HEK293 (cell line): ENCODE measurements around the gene ARHGAP26.

ENCODE experiments used
- CTCF ChIA-PET: fragments of 350-600 bp; formaldehyde crosslinking; extraction: SDS; loops from one replicate; lab custom pipeline; 2021; ENCODE audit warnings: antibody characterized with exemption; lab: Yijun Ruan, JAX
- POLR2A ChIA-PET: fragments of 300-600 bp; formaldehyde crosslinking; extraction: SDS; loops from one replicate; lab custom pipeline; 2020; ENCODE audit warnings: antibody characterized with exemption, inconsistent platforms; lab: Yijun Ruan, JAX
- H3K27ac ChIP-seq: fragments of 200-500 bp; sonication (Bioruptor generic); 2 replicates; pipeline ENCODE4 v1.5.1; 2014; ENCODE audit warnings: low read depth, low read length, control low read depth, inconsistent platforms; ENCODE audit errors: extremely low read depth
- H3K36me3 ChIP-seq, 2 experiments: fragments of 200-500 bp in 1 of 2; sonication (Bioruptor generic) in 1 of 2; 1 replicate in 1 of 2; 2 replicates in 1 of 2; pipeline ENCODE4 v1.5.1; 2014 to 2017; ENCODE audit warnings: inconsistent platforms in 2 of 2, low read length in 2 of 2; ENCODE audit not compliant: control insufficient read depth in 2 of 2, insufficient read depth in 1 of 2
- H3K4me1 ChIP-seq: fragments of 200-500 bp; sonication (Bioruptor generic); 2 replicates; pipeline ENCODE4 v1.5.1; 2014; ENCODE audit warnings: mild to moderate bottlenecking, low read length, inconsistent platforms; ENCODE audit not compliant: control insufficient read depth, insufficient read depth
- H3K4me3 ChIP-seq: 2 replicates; pipeline ENCODE4 v1.5.1; 2011; ENCODE audit warnings: low read depth, mild to moderate bottlenecking, control low read depth, low read length, moderate library complexity
- H3K9me3 ChIP-seq: fragments of 200-500 bp; sonication (Bioruptor generic); 2 replicates; pipeline ENCODE4 v1.5.1; 2014; ENCODE audit warnings: low read depth, low read length, inconsistent platforms; ENCODE audit not compliant: control insufficient read depth, insufficient read depth
- EGR2 ChIP-seq: fragments of 450-650 bp; formaldehyde crosslinking; IDR thresholded peaks from 2 replicates; pipeline ENCODE4 v1.5.1; 2016; ENCODE audit warnings: low read depth, missing biosample characterization, missing genetic modification characterization
- MZF1 ChIP-seq: fragments of 450-650 bp; formaldehyde crosslinking; IDR thresholded peaks from 2 replicates; pipeline ENCODE4 v1.5.1; 2017; ENCODE audit warnings: missing biosample characterization, missing genetic modification characterization, borderline replicate concordance
- OVOL3 ChIP-seq: fragments of 450-650 bp; formaldehyde crosslinking; IDR thresholded peaks from 2 replicates; pipeline ENCODE4 v1.5.1; 2016; ENCODE audit warnings: missing biosample characterization, missing genetic modification characterization
- SP7 ChIP-seq: fragments of 450-650 bp; formaldehyde crosslinking; IDR thresholded peaks from 2 replicates; pipeline ENCODE4 v1.5.1; 2016; ENCODE audit warnings: missing biosample characterization, missing genetic modification characterization
- ZFHX2 ChIP-seq: fragments of 450-650 bp; formaldehyde crosslinking; conservative IDR thresholded peaks from 2 replicates; pipeline ENCODE4 v1.5.1; 2016; ENCODE audit warnings: missing biosample characterization, missing genetic modification characterization
- ZFP41 ChIP-seq: fragments of 450-650 bp; formaldehyde crosslinking; IDR thresholded peaks from 2 replicates; pipeline ENCODE4 v1.5.1; 2016; ENCODE audit warnings: missing biosample characterization, missing genetic modification characterization, borderline replicate concordance
- ZNF114 ChIP-seq: fragments of 450-650 bp; formaldehyde crosslinking; IDR thresholded peaks from 2 replicates; pipeline ENCODE4 v1.5.0; 2017; ENCODE audit warnings: missing biosample characterization, missing genetic modification characterization
- ZNF140 ChIP-seq: fragments of 450-650 bp; formaldehyde crosslinking; IDR thresholded peaks from 2 replicates; pipeline ENCODE4 v1.5.1; 2016; ENCODE audit warnings: missing biosample characterization, missing genetic modification characterization
- ZNF175 ChIP-seq: fragments of 450-650 bp; formaldehyde crosslinking; IDR thresholded peaks from 2 replicates; pipeline ENCODE4 v1.5.1; 2016; ENCODE audit warnings: missing biosample characterization, missing genetic modification characterization
- ZNF214 ChIP-seq: fragments of 450-650 bp; formaldehyde crosslinking; IDR thresholded peaks from 2 replicates; pipeline ENCODE4 v1.5.1; 2017; ENCODE audit warnings: missing biosample characterization, mild to moderate bottlenecking, missing genetic modification characterization, borderline replicate concordance
- ZNF324 ChIP-seq: fragments of 450-650 bp; formaldehyde crosslinking; IDR thresholded peaks from 2 replicates; pipeline ENCODE4 v1.5.1; 2016; ENCODE audit warnings: missing biosample characterization, missing genetic modification characterization
- ZNF571 ChIP-seq: fragments of 450-650 bp; formaldehyde crosslinking; IDR thresholded peaks from 2 replicates; pipeline ENCODE4 v1.5.0; 2017; ENCODE audit warnings: missing biosample characterization, missing genetic modification characterization
- ZNF596 ChIP-seq: fragments of 450-650 bp; IDR thresholded peaks from 2 replicates; pipeline ENCODE4 v1.5.0; 2018; ENCODE audit warnings: missing biosample characterization, mild to moderate bottlenecking, missing genetic modification characterization, moderate library complexity
- TF ChIP-seq, protein P1 (sequence below): fragments of 450-650 bp; formaldehyde crosslinking; IDR thresholded peaks from 2 replicates; pipeline ENCODE4 v1.5.1; 2016; ENCODE audit warnings: missing biosample characterization, missing genetic modification characterization
- TF ChIP-seq, protein P2 (sequence below): fragments of 450-650 bp; formaldehyde crosslinking; IDR thresholded peaks from 2 replicates; pipeline ENCODE4 v1.5.1; 2016; ENCODE audit warnings: missing biosample characterization, missing genetic modification characterization
- TF ChIP-seq, protein P3 (sequence below): fragments of 450-650 bp; formaldehyde crosslinking; IDR thresholded peaks from 2 replicates; pipeline ENCODE4 v1.5.1; 2016; ENCODE audit warnings: missing biosample characterization, missing genetic modification characterization
- TF ChIP-seq, protein P4 (sequence below): fragments of 450-650 bp; formaldehyde crosslinking; IDR thresholded peaks from 2 replicates; pipeline ENCODE4 v1.5.1; 2017; ENCODE audit warnings: missing biosample characterization, missing genetic modification characterization
- TF ChIP-seq, protein P5 (sequence below): fragments of 450-650 bp; formaldehyde crosslinking; optimal IDR thresholded peaks from 2 replicates; pipeline ENCODE3; 2016; ENCODE audit warnings: missing biosample characterization, mild to moderate bottlenecking, missing genetic modification characterization

Gene ARHGAP26

DNA sequence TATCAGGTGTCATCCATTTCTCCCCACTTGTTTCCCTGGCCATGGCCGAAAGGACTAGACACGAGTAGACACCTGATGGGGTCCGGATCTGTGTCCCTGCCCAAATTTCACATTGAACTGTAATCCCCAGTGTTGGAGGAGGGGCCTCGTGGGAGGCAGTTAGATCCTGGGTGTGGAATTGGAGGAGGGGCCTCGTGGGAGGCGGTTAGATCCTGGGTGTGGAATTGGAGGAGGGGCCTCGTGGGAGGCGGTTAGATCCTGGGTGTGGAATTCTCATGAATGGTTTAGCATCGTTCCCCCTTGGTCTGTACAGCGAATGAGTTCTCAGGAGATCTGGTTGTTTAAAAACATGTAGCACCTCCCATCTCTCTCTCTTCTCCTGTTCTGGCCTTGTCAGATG, 467.5 kb downstream of the ARHGAP26 start (continued):
- TF ChIP-seq ZNF114 (tag by site-specific recombination): no peak
- 0 out of 2 replicates have a peak, but pooled peaks have one; percentile 15 for TF ChIP-seq ZFHX2 (tag by site-specific recombination)
- TF ChIP-seq ZNF175 (tag by site-specific recombination): no peak
- TF ChIP-seq OVOL3 (tag by site-specific recombination): no peak

DNA sequence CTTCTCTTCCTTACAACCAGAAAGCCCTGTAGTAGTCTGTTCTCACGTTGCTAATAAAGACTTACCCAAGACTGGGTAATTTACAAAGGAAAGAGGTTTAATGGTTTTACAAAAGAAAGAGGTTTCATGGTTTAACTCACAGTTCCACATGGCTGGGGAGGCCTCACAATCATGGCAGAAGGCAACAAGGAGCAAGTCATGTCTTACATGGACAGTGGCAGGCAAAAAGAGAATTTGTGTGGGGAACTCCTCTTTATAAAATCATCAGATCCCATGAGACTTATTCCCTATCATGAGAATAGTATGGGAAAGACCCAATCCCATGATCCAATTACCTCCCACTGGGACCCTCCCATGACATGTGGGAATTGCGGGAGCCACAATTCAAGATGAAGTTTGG, 468.4 kb downstream of the ARHGAP26 start:
- H3K4me3 ChIP-seq: no peak overlapping the region
- ChIA-PET POLR2A (no interaction called here), CTCF (no interaction called here)
- no peaks in the 10 kb centered on the region for H3K36me3 ChIP-seq
- TF ChIP-seq, protein P1, sequence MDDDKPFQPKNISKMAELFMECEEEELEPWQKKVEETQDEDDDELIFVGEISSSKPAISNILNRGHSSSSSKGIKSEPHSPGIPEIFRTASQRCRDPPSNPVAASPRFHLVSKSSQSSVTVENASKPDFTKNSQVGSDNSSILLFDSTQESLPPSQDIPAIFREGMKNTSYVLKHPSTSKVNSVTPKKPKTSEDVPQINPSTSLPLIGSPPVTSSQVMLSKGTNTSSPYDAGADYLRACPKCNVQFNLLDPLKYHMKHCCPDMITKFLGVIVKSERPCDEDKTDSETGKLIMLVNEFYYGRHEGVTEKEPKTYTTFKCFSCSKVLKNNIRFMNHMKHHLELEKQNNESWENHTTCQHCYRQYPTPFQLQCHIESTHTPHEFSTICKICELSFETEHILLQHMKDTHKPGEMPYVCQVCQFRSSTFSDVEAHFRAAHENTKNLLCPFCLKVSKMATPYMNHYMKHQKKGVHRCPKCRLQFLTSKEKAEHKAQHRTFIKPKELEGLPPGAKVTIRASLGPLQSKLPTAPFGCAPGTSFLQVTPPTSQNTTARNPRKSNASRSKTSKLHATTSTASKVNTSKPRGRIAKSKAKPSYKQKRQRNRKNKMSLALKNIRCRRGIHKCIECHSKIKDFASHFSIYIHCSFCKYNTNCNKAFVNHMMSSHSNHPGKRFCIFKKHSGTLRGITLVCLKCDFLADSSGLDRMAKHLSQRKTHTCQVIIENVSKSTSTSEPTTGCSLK (tag by site-specific recombination): no peak
- H3K27ac ChIP-seq: no peak overlapping the region
- H3K4me1 ChIP-seq: no peaks in the 10 kb centered on the region
- H3K9me3 ChIP-seq: no peaks in the 10 kb centered on the region

DNA sequence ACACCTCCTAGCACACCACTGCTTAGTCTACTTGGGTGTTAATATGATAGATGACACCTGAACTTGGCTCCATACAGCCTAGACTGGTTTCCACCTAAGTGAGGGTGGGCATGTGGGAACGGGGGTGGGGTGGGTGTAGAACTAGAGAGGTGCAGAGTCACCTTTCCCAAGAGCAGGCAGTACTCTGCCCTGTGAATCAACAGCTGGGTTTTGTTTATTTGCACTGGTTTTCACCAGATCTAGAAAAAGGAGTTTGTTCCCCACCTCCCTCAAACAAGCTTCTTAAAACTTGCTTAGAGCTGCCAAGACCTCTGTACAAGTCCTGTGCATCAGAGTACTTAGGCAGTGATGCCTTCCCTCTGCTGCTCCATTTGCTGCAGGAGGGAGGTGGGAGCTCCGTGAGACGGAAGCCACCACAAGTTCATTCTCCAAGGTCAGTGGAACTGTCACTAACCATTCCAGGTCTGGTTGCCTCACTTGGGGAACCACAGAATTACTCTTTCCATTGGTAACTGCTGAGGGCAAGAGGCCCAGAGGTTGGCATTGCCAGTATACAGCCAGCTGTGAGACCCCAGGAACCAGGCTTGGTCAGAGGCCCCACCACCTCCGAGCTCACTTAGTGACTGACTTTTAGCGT, 469.8 kb downstream of the ARHGAP26 start:
- H3K27ac ChIP-seq: no peak overlapping the region
- no peaks in the 10 kb centered on the region for H3K36me3 ChIP-seq
- H3K9me3 ChIP-seq: no peaks in the 10 kb centered on the region
- H3K4me1 ChIP-seq: no peaks in the 10 kb centered on the region
- no peak overlapping the region for H3K4me3 ChIP-seq
- POLR2A ChIA-PET: no interaction called here
- TF ChIP-seq, protein P1 (tag by site-specific recombination): no peak
- TF ChIP-seq, protein P2, sequence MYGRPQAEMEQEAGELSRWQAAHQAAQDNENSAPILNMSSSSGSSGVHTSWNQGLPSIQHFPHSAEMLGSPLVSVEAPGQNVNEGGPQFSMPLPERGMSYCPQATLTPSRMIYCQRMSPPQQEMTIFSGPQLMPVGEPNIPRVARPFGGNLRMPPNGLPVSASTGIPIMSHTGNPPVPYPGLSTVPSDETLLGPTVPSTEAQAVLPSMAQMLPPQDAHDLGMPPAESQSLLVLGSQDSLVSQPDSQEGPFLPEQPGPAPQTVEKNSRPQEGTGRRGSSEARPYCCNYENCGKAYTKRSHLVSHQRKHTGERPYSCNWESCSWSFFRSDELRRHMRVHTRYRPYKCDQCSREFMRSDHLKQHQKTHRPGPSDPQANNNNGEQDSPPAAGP (tag by site-specific recombination): no peak
- TF ChIP-seq, protein P3, sequence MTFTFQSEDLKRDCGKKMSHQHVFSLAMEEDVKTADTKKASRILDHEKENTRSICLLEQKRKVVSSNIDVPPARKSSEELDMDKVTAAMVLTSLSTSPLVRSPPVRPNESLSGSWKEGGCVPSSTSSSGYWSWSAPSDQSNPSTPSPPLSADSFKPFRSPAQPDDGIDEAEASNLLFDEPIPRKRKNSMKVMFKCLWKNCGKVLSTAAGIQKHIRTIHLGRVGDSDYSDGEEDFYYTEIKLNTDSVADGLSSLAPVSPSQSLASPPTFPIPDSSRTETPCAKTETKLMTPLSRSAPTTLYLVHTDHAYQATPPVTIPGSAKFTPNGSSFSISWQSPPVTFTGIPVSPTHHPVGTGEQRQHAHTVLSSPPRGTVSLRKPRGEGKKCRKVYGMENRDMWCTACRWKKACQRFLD: no peak
- TF ChIP-seq SP7 (tag by site-specific recombination): no peak
- peak; percentile 54; the same call in 1 of the 2 replicates for TF ChIP-seq EGR2 (tag by site-specific recombination)
- no peak for TF ChIP-seq ZNF571 (tag by site-specific recombination)
- TF ChIP-seq, protein P4, sequence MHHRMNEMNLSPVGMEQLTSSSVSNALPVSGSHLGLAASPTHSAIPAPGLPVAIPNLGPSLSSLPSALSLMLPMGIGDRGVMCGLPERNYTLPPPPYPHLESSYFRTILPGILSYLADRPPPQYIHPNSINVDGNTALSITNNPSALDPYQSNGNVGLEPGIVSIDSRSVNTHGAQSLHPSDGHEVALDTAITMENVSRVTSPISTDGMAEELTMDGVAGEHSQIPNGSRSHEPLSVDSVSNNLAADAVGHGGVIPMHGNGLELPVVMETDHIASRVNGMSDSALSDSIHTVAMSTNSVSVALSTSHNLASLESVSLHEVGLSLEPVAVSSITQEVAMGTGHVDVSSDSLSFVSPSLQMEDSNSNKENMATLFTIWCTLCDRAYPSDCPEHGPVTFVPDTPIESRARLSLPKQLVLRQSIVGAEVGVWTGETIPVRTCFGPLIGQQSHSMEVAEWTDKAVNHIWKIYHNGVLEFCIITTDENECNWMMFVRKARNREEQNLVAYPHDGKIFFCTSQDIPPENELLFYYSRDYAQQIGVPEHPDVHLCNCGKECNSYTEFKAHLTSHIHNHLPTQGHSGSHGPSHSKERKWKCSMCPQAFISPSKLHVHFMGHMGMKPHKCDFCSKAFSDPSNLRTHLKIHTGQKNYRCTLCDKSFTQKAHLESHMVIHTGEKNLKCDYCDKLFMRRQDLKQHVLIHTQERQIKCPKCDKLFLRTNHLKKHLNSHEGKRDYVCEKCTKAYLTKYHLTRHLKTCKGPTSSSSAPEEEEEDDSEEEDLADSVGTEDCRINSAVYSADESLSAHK (tag by site-specific recombination): no peak
- no peak for TF ChIP-seq ZNF324 (tag by site-specific recombination)
- no peak for TF ChIP-seq MZF1 (tag by site-specific recombination)
- TF ChIP-seq ZFP41 (tag by site-specific recombination): no peak
- TF ChIP-seq, protein P5, sequence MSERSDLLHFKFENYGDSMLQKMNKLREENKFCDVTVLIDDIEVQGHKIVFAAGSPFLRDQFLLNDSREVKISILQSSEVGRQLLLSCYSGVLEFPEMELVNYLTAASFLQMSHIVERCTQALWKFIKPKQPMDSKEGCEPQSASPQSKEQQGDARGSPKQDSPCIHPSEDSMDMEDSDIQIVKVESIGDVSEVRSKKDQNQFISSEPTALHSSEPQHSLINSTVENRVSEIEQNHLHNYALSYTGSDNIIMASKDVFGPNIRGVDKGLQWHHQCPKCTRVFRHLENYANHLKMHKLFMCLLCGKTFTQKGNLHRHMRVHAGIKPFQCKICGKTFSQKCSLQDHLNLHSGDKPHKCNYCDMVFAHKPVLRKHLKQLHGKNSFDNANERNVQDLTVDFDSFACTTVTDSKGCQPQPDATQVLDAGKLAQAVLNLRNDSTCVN (tag by site-specific recombination): no peak
- TF ChIP-seq ZNF214 (tag by site-specific recombination): no peak
- peak; percentile 47 for TF ChIP-seq ZFHX2 (tag by site-specific recombination)
- TF ChIP-seq ZNF596: no peak
- TF ChIP-seq ZNF140: no peak
- CTCF ChIA-PET: interaction anchor here (0.9 to 1.5 kb wide), 2 partner anchors 20 to 467 kb away, joined by 3 to 4 read pairs; no protein-coding TSS in a partner anchor
